ENCODE data around the gene BPIFB3. TPM values are rescaled to one million over a fixed set of nuclear protein-coding genes. Genes with fewer than 3 reads are reported as not detected.

The BPIFB3 gene
- polyA plus RNA-seq, 3 donors = not detected

GRCh38 chr20:33026779-33027759 is 26.6 kb upstream of the BPIFB3 start:
- DNase-seq = no peak
- intact Hi-C loops (cut with micrococcal nuclease) = no loop called here
- Histone ChIP-seq H3K79me2 (ENCODE audit: insufficient read depth, low read length) (no peaks in the 10 kb centered on the region), H3K36me3 (replicated peaks in 1 of 2; ENCODE audit: control insufficient read depth in 1 of 2, insufficient read depth in 2 of 2, low read length in 2 of 2) (no peaks in the 10 kb centered on the region), H3K9ac (ENCODE audit: insufficient read depth, low read length, poor library complexity, severe bottlenecking) (no peak overlapping the region), H4K20me1 (ENCODE audit: insufficient read depth, low read length) (no peaks in the 10 kb centered on the region), H2AFZ (ENCODE audit: insufficient read depth, low read depth, low read length, poor library complexity, severe bottlenecking) (no peak overlapping the region), H3K27me3 (ENCODE audit: control insufficient read depth in 2 of 2, insufficient read depth in 2 of 2, low read length in 2 of 2) (no peaks in the 10 kb centered on the region), H3K4me3 (replicated peaks in 1 of 3; ENCODE audit: low read depth in 2 of 3, low read length in 3 of 3) (no peak overlapping the region), H3K4me1 (ENCODE audit: control insufficient read depth in 1 of 2, insufficient read depth in 2 of 2, low read length in 2 of 2) (no peaks in the 10 kb centered on the region), H3K4me2 (replicated peaks; ENCODE audit: extremely low read depth, low read length, poor library complexity, severe bottlenecking) (no peak overlapping the region), H3K27ac (ENCODE audit: low read depth in 1 of 2, low read length in 2 of 2) (no peak overlapping the region), H3K9me3 (replicated peaks in 1 of 2; ENCODE audit: control insufficient read depth in 1 of 2, insufficient read depth in 1 of 2, low read length in 2 of 2) (no peaks in the 10 kb centered on the region)
- H3K27me3 Mint-ChIP-seq (ENCODE audit: low read depth in 3 of 3) = peaks cover 0 to 2% (median 0%) of the 10 kb centered on the region in 3 donors
- no peaks in the 10 kb centered on the region for H3K36me3 Mint-ChIP-seq
- no peak overlapping the region for H3K4me3 Mint-ChIP-seq
- 80% methylated on average over 7 of the region's 10 CpGs for WGBS (ENCODE audit: insufficient coverage)
- no peak overlapping the region for H3K27ac Mint-ChIP-seq
- no peaks in the 10 kb centered on the region for H3K4me1 Mint-ChIP-seq
- no peaks in the 10 kb centered on the region for H3K9me3 Mint-ChIP-seq
- TF ChIP-seq, protein P1, sequence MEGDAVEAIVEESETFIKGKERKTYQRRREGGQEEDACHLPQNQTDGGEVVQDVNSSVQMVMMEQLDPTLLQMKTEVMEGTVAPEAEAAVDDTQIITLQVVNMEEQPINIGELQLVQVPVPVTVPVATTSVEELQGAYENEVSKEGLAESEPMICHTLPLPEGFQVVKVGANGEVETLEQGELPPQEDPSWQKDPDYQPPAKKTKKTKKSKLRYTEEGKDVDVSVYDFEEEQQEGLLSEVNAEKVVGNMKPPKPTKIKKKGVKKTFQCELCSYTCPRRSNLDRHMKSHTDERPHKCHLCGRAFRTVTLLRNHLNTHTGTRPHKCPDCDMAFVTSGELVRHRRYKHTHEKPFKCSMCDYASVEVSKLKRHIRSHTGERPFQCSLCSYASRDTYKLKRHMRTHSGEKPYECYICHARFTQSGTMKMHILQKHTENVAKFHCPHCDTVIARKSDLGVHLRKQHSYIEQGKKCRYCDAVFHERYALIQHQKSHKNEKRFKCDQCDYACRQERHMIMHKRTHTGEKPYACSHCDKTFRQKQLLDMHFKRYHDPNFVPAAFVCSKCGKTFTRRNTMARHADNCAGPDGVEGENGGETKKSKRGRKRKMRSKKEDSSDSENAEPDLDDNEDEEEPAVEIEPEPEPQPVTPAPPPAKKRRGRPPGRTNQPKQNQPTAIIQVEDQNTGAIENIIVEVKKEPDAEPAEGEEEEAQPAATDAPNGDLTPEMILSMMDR (IDR thresholded peaks at IDR 0.05) = no peak

- no peak overlapping the region for H2AFZ ChIP-seq (ENCODE audit: insufficient read depth, low read depth, low read length, poor library complexity, severe bottlenecking)
- no peaks in the 10 kb centered on the region for H3K4me1 Mint-ChIP-seq
- H3K36me3 Mint-ChIP-seq = no peaks in the 10 kb centered on the region
These were observed 25.6 kb upstream of the BPIFB3 start for GRCh38 chr20:33027769-33028751.

More at GRCh38 chr20:33027769-33028751, 25.6 kb upstream of the BPIFB3 start:
- Histone ChIP-seq H3K27ac (ENCODE audit: low read depth in 1 of 2, low read length in 2 of 2) (no peak overlapping the region), H3K4me2 (replicated peaks; ENCODE audit: extremely low read depth, low read length, poor library complexity, severe bottlenecking) (no peak overlapping the region), H3K4me3 (replicated peaks in 1 of 3; ENCODE audit: low read depth in 2 of 3, low read length in 3 of 3) (no peak overlapping the region), H3K27me3 (ENCODE audit: control insufficient read depth in 2 of 2, insufficient read depth in 2 of 2, low read length in 2 of 2) (no peaks in the 10 kb centered on the region), H3K9ac (ENCODE audit: insufficient read depth, low read length, poor library complexity, severe bottlenecking) (no peak overlapping the region), H4K20me1 (ENCODE audit: insufficient read depth, low read length) (no peaks in the 10 kb centered on the region), H3K9me3 (replicated peaks in 1 of 2; ENCODE audit: control insufficient read depth in 1 of 2, insufficient read depth in 1 of 2, low read length in 2 of 2) (no peaks in the 10 kb centered on the region), H3K36me3 (replicated peaks in 1 of 2; ENCODE audit: control insufficient read depth in 1 of 2, insufficient read depth in 2 of 2, low read length in 2 of 2) (no peaks in the 10 kb centered on the region), H3K79me2 (ENCODE audit: insufficient read depth, low read length) (no peaks in the 10 kb centered on the region), H3K4me1 (ENCODE audit: control insufficient read depth in 1 of 2, insufficient read depth in 2 of 2, low read length in 2 of 2) (no peaks in the 10 kb centered on the region)
- Mint-ChIP-seq H3K9me3 (no peaks in the 10 kb centered on the region), H3K27ac (no peak overlapping the region), H3K4me3 (no peak overlapping the region), H3K27me3 (ENCODE audit: low read depth in 3 of 3) (peaks cover 0 to 2% (median 0%) of the 10 kb centered on the region in 3 donors)
- TF ChIP-seq, protein P1 (IDR thresholded peaks at IDR 0.05) = no peak
- no peak for DNase-seq
- intact Hi-C loops (cut with micrococcal nuclease) = no loop called here
- WGBS (ENCODE audit: insufficient coverage) = 80% methylated on average over 10 of the region's 12 CpGs

Data from CD14-positive monocyte (primary cell).